GM12872 (cell line): ENCODE data around the gene BOLL.

Experiments
- TF ChIP-seq, protein P1 (sequence below): IDR thresholded peaks from 3 replicates; pipeline ENCODE4 v1.5.1; 2011; ENCODE audit warnings: low read depth, mild to moderate bottlenecking, low read length, moderate library complexity; ENCODE audit not compliant: insufficient read depth

The BOLL gene

GRCh38 chr2:197700960-197701359 lies 84.2 kb downstream of the BOLL start:
- TF ChIP-seq, protein P1, sequence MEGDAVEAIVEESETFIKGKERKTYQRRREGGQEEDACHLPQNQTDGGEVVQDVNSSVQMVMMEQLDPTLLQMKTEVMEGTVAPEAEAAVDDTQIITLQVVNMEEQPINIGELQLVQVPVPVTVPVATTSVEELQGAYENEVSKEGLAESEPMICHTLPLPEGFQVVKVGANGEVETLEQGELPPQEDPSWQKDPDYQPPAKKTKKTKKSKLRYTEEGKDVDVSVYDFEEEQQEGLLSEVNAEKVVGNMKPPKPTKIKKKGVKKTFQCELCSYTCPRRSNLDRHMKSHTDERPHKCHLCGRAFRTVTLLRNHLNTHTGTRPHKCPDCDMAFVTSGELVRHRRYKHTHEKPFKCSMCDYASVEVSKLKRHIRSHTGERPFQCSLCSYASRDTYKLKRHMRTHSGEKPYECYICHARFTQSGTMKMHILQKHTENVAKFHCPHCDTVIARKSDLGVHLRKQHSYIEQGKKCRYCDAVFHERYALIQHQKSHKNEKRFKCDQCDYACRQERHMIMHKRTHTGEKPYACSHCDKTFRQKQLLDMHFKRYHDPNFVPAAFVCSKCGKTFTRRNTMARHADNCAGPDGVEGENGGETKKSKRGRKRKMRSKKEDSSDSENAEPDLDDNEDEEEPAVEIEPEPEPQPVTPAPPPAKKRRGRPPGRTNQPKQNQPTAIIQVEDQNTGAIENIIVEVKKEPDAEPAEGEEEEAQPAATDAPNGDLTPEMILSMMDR: no peak

- TF ChIP-seq, protein P1: no peak
These were observed 107.6 kb downstream of the BOLL start for GRCh38 chr2:197677483-197677882.

DNA sequence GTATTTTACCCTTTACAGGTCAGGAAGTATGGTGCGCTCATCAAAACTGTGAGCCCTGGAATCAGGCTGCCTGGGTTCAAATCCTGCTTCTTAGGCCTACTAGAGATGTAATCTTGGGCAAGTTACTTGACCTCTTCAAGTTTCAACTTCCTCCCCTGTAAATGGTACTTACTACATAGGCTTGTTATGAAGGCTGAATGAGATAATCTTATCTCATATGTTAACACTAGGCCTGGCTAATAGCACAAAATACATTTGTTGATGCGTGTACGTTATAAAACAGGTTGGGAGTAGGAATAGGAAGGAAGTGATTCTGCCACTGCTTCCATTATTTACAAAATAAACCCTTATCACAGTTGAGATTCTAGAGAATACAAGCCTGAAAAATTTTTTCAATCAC lies 108.1 kb downstream of the BOLL start:
- TF ChIP-seq, protein P1: no peak
